ENCODE results near the gene SCAMP4.

DNA sequence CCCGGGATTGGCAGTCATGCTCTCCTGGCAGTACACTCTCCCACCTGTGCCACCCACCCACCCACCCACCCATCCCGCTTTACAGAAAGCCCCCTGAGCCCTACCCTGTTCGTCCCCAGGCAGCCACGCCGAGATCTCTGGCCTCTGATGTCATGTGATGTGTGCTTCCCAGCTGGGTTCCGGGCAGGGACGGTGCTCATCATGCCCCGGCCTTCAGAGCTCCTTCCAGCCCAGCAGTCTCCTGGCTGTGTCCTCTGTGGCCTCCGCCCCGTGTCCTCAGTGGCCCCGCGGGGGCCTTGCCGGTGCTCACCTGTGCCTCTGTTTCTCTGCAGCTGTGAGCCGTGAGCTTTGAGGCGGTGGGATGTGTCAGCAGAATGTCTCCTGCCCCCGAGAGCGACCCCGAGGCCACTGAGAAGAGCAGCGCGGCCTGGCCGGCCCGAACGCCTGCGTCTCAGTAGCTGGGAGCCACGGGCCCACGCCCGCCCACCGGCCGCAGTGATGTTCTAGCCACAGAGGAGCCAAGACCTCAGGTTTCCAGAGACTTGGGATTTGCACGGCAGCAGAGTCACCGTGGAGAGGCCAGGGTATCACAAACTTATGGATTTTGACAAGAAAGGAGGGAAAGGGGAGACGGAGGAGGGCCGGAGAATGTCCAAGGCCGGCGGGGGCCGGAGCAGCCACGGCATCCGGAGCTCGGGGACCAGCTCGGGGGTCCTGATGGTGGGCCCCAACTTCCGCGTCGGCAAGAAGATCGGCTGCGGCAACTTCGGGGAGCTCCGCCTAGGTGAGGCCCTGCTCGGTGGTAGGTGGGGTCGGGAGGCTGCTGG is 64.2 kb downstream of the SCAMP4 start:
- no peak for TF ChIP-seq GATA2 (IDR thresholded peaks at IDR 0.05; ENCODE audit: low read depth, low read length)
- no peak for TF ChIP-seq GATA3 (IDR thresholded peaks at IDR 0.05; ENCODE audit: low read depth, low read length)

All from SH-SY5Y (cell line).